ENCODE results near the gene ZBTB43.
A peak's percentile ranks its signal among the peaks of the same experiment; 100 is the strongest.
"Not testable (repeated sequence)": the region's sequence is repeated elsewhere in the genome, so short reads cannot be mapped to it uniquely, and the experiment has no call there.

Gene ZBTB43, protein sequence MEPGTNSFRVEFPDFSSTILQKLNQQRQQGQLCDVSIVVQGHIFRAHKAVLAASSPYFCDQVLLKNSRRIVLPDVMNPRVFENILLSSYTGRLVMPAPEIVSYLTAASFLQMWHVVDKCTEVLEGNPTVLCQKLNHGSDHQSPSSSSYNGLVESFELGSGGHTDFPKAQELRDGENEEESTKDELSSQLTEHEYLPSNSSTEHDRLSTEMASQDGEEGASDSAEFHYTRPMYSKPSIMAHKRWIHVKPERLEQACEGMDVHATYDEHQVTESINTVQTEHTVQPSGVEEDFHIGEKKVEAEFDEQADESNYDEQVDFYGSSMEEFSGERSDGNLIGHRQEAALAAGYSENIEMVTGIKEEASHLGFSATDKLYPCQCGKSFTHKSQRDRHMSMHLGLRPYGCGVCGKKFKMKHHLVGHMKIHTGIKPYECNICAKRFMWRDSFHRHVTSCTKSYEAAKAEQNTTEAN

DNA sequence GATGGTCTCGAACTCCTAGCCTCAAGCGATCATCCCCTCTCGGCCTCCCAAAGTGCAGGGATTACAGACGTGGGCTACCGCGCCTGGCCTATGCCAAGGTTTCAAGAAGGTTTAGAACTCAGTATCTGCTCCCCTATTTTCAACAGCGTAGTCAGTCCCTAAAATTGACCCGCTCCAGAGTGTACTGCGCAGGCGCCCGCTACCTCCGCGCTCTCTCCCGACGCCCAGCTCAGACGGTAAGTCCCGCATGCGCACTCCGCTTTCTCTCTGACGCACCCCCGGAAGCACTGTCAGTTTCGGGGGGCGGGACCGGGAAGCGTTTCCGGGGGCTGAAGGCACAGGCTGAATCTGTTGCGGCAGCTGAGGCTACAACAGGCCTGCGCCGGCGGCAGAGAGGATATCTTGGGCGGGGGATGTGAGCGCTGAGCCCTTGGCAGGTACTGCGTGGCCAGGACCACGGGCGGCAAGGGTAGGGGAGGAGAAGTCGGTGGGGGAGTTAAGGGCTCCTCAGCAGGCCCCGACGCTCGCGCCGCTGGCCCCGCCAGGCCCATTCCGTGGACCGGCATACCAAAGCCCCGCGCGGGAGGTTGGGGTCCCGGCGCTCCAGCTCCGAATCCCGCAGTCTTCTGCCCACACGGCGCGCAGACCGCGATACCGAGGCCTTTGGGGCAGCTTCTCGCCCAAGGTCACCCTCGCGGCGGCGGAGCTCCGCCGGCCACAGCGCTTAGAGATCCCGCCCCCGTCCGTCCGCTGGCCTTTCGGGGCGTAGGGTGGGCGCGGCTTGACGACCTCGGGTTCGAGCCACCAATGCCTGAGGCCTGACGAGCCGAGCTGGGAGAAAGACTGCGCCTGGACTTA, at the start of gene ZBTB43:
TSS of gene ZBTB43 (plus strand) at position 345 of the 858 bp plus-strand sequence. CDS start 27,470 bp downstream, outside the sequence.
- DNase-seq (ENCODE audit: low read depth in 3 of 3, low spot score in 1 of 3), result peak; percentile 96 to 97 (median 97)

DNA sequence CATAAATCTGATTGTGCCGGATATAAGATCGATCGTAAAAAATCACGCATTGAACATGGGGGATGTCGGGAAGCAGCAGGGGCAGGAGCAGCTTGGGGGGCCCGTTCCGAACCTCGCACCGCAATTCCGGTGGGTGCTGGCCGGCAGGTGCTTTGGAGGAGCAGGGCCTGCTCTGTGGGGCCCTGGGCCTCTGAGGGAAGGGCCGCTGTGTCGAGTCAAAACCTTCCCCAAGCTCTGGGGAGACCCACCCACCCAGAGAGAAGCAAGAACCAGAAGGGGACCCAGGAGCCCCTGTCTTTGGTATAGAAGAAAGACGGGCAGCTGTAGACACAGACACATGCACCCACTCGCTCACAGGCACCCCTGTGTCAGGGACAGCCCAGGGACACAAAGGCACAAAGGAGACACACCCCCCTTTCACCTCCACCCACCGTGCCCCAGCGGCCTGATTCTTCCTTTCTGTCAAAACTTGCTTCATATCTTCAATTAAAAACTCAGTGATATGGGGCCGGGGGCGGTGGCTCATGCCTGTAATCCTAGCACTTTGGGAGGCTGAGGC, 49.4 kb upstream of the ZBTB43 start:
- no peak for DNase-seq (ENCODE audit: low read depth in 3 of 3, low spot score in 1 of 3)

DNA sequence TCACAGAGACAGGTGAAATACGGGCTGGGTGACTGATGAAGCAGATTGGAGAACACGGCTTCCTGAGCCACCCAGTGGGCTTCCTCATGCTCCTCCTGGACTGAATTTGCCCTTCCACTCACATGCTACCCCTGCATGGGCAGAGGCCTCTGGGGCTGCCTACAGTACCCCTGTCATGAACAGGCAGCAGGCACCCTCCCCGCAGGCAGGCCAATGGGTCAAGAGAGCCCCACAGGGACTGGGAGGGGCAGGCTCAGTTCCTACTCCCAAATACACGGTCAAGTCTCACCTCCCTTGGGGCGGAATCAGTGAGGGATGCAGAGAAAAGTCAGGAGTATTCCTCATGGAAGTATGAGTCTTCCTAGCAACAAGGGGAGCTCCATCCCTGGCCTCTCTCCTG, 48.6 kb upstream of the ZBTB43 start:
- no peak for DNase-seq (ENCODE audit: low read depth in 3 of 3, low spot score in 1 of 3)

DNA sequence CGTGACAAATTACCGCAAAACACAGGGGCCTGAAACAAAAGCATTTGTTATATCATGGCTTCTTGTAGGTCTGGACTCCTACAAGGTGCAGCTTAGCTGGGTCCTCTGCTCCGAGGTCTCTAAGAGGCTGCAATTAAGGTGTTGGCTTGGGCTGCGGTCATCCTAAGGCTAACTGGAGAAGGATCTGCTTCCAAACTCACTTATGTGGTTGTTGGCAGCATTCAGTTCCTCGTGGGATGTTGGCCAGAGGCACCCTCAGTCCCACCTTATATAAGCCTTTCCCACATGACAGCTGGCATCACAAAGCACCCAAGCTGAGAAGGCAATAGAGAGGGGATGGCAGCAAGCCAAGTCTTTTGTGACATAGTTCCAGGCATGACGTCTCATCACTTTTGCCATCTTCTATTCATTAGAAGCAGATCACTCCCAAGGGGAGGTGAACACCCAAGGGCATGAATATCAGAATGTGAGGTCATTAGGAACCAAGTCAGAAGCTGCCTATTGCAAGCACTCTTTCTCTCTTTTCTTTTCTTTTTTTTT, 47.9 kb upstream of the ZBTB43 start:
- no peak for DNase-seq (ENCODE audit: low read depth in 3 of 3, low spot score in 1 of 3)

DNA sequence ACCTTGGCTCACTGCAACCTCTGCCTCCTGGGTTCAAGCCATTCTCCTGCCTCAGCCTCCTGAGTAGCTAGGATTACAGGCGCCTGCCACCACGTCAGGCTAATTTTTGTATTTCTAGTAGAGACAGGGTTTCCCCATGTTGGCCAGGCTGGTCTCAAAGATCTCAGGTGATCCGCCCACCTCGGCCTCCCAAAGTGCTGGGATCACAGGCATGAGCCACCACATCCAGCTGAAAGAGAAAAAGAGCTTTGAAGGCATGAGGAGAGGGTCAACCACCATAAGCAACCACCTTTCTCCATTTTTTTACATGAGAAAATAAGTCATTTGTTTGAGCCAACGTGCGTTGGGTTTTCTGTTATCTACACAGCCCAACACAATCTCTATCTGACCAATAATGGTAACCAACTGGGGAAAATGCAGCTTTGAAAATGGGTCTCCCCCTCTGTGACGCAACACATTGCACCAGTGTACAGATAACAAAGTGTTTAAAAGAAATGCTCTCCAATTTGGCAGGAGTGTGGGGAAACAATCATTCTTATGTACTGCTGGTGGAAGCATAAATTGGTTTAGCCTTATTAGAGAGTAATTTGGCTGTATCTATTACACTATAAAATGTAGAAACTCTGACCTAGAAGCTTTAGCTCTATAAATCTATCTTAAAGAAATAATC, 45.8 kb upstream of the ZBTB43 start:
- no peak for DNase-seq (ENCODE audit: low read depth in 3 of 3, low spot score in 1 of 3)

DNA sequence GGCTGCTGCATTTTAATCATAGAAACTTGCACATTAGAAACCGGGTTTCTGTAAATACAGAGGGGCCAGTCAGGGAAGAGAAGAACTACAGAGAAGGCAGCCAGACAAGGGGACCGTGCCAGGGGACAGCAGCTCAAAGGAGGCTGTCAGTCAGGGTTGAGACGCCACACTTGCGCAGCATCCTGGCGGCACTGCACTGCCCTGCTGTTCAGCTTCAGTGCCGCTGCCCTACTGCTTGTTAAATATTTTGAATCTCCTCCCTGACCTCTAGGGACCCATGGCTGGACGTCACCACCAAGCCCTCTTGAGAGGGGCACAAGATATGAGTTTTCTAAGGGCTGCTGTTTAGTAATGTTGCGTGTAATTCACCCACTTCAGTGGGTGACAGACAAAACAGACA, 43.6 kb upstream of the ZBTB43 start:
- DNase-seq (ENCODE audit: low read depth in 3 of 3, low spot score in 1 of 3), result no peak

DNA sequence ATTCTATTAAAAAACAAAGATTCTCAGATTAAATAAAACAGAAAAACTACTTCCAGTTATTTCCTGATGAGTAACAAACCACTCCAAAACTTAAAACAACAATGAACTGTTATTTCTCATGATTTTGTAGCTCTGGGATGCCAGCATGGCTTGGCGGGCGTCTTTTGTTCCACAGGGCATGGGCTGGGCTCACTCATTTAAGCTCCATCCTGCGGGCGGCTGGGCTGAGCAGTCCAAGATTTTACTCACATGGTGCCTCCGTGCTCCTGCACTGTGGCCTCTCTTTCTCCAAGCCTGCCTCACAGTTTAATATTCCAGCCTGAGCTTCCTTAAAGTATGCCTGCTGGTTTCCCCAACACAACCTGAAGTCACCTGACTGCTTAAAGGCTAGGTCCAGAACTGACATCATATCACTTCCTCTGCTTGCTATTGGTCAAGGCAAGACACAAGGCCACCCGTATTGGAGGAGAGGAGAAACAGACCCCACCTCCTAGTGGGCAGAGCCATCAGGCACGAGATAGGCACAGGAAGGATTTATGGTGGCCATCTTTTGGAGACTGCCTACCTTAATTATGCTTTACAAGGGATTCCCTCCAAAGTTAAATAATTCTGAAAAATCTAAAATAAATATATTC, 41.6 kb upstream of the ZBTB43 start:
- no peak for DNase-seq (ENCODE audit: low read depth in 3 of 3, low spot score in 1 of 3)

DNA sequence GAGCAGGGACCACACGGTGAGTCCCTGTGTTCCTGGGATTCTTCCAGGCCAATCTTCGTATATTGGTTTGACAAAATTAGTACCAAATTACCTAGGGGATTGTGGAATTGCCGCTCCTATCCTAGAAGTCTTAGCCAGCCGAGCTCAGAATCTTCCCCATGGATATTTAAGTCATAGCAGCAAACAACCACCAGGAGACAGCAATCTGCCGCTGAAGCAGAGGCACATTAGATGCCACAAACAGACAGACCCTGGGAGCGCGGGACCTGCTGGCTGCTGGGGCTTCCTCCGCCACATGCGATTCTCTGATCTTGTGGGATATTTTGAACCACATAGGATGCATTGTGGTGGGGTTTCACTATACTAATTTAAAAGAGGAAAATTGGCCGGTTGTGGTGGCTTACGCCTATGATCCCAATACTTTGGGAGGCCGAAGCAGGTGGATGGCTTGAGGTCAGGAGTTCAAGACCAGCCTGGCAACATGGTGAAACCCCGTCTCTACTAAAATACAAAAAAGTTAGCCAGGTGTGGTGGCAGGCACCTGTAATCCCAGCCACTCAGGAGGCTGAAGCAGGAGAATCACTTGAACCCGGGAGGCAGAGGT, 31.7 kb upstream of the ZBTB43 start:
- DNase-seq (ENCODE audit: low read depth in 3 of 3, low spot score in 1 of 3), result no peak

DNA sequence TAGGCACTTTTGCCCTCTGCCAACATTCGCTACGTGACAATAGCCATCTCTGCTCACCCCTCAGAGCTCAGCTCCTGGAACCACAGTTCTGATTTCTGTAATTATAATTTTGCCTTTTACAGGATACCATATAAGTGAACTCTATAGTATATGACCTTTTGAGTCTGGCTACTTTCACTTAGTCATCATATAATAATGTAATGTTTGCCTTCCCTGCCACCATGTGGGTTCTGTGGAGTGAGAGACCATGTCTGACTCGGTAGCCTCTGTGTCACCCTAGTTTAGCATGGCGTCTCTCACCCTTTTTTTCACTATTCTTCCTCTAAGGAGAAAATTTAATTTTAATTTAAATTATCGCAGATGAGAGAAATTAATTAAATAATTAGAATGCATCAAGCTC, 28.9 kb upstream of the ZBTB43 start:
- no peak for DNase-seq (ENCODE audit: low read depth in 3 of 3, low spot score in 1 of 3)

DNA sequence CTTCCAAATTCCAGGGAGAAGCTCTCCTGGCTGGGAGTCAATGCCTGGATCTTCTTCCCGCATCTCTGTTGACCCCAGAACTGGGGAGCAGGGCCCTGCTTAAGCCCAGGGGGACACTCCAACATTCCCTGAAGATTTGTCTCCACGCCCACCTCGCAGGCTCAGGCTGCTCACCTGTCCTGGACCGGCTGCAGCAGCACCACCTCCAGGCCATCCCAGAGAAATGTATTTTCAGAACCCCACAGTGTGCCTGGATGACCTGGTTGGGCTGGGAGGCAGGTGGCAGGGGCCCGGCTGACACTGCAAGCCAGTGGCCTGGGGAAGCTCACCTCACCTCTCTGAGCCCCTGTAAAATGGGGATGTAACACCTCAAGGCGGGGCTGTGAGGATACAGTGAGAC, 27.1 kb upstream of the ZBTB43 start:
- no peak for DNase-seq (ENCODE audit: low read depth in 3 of 3, low spot score in 1 of 3)

DNA sequence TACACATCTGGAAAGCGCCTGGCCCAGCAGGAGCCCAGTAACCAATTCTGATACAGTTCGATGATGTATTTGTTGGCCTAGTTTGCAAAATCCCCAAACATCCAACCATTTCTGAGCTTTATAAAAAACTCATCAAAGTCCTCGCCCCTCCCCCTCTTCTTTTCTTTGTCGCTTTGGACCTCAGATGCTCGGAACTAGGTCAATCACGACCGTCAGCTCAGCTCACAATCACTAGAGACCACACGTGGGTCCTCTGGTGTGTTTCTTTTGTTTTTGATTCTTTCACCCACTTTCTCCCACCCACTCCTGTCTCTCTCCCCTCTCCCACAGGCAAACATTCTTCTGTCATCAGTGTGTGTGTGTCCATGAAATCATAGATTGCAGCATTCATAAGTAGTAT, 26.7 kb upstream of the ZBTB43 start:
- no peak for DNase-seq (ENCODE audit: low read depth in 3 of 3, low spot score in 1 of 3)

DNA sequence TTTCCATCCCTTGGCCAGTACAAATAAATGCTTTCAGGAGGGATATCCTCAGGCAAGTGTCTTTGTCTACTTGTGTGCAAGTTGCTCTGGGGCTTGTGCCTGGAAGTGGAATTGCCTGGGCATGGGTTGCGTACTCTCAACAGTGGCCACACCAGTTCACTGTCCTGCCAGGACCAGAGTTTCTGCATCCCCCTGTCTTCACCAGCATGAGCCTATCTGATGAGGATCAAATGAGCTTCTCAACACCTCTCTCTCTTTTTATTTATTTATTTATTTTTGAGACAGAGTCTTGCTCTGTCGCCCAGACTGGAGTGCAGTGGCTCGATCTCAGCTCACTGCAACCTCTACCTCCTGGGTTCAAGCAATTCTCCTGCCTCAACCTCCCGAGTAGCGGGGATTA, 26.1 kb upstream of the ZBTB43 start:
- DNase-seq (ENCODE audit: low read depth in 3 of 3, low spot score in 1 of 3), result not testable (repeated sequence)

DNA sequence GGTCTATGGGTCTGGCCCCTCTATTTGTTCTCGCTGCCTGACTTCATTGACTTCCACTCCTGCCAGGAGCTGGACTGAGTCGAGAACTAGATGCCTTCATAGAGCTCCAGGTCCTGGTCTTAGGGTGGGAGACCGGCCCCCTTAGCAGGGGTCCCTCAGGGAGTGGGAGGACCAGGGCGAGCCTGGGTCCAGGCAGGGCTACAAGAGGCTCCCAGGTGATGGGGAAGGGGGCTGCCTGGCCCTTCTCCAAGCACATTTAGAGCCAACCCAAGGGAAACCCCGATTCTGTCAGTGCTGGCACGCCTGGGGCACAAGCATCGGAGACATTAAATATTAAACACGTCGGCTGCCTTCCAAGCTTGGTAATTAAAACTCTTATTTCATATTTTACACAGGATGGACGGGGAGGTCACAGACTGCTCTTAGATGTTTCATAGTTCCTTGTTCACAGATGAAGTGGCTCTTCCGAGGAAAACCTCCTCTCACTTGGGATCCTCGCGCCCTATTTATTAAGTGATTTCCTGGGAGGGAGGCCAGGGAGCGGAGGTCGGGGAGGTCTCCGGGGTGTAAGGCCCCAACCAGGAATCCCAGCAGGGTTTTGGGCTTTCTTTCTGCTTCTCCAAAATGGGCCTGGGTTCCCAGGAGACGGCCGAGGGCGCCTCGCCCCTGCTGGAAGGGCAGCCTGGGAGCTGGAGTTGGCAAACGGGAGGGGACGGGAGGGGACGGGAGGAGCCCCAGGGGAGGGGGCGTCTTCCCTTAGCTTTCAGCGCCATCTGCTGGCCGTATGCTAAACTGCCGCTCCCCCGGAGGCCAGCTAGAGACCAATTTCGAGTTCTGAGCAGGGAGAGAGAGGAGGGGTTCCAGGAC, 23.4 kb upstream of the ZBTB43 start:
- peak; percentile 59 to 89 (median 65) for DNase-seq (ENCODE audit: low read depth in 3 of 3, low spot score in 1 of 3)

DNA sequence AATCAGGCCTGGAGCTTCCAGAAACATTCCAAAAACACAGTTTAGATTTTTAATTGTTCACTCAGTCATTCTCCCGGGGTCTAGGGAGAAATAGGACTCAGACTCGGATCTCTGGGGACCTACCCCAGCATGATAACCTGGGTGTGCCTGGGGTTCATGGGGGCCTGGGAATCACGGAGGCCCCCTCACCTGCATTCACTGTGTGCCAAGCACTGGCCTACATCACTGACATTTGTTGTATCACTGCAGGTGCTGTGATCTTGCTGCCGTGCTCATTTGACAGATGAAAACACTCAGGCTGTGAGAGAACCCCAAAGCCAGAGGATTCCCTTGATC, 22.8 kb upstream of the ZBTB43 start:
- no peak for DNase-seq (ENCODE audit: low read depth in 3 of 3, low spot score in 1 of 3)

DNA sequence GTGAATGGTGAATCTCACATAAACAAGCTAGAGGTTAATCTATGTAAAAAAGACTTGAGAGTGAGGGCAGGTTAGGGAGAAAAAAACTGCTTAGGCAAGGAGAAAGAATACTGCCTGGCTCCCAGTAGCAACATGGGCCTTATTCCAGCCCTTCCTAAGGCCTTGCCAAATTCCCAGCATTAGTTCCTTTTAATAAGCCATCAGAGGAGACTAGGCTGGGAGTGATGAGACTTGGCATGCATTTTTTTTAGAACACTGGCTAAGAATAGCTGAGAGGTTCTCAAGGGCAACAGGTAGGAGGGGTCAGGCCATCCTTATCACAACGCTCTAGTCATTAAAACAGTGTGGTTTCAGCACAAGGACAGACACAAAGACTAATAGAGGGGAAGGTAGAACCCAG, 20.9 kb upstream of the ZBTB43 start:
- no peak for DNase-seq (ENCODE audit: low read depth in 3 of 3, low spot score in 1 of 3)

DNA sequence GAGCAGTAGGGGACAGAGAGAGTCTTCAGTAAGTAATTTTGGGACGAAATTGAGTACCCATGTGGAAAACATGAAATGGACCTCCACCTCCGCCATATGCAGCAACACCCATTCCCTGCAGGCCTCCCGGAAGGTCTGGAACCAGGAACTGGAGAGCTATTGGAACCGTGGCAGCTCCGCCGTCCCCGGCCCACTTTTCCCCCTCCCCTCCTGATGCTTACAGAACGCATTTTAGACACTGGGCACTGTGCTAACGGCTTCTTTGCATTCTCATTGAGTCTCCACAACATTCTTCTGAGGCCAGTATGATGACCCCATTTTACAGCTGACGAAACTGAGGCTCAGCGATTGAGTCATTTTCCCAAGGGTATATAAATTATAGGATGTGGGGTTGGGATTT, 20.4 kb upstream of the ZBTB43 start:
- no peak for DNase-seq (ENCODE audit: low read depth in 3 of 3, low spot score in 1 of 3)

DNA sequence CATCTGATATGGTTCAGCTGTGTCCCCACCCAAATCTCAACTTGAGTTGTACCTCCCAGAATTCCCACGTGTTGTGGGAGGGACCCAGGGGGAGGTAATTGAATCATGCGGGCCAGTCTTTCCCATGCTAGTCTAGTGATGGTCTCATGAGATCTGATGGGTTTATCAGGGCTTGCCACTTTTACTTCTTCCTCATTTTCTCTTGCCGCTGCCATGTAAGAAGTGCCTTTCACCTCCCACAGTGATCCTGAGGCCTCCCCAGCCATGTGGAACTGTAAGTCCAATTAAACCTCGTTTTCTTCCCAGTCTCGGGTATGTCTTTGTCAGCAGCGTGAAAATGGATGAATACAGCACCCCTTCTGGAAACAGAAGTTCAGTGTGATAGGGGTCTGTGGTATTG, 20.0 kb upstream of the ZBTB43 start:
- DNase-seq (ENCODE audit: low read depth in 3 of 3, low spot score in 1 of 3), result not testable (repeated sequence)

DNA sequence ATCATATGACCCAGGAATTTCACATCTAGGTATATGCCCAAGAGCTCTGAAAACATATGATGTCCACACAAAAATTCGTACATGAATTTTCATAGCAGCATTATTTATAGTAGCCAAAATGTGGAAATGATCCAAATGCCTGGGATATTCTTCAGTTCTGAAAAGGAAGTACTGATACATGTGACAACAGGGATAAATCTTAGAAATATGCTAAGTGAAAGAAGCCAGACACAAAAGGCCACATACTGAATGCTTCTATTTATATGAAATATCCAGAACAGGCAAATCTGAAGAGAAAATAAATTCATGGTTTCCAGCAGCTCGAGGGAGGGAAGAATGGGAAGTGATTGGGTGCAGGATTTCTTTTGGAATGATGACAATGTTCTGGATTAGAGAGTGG, 16.8 kb upstream of the ZBTB43 start:
- DNase-seq (ENCODE audit: low read depth in 3 of 3, low spot score in 1 of 3), result no peak

DNA sequence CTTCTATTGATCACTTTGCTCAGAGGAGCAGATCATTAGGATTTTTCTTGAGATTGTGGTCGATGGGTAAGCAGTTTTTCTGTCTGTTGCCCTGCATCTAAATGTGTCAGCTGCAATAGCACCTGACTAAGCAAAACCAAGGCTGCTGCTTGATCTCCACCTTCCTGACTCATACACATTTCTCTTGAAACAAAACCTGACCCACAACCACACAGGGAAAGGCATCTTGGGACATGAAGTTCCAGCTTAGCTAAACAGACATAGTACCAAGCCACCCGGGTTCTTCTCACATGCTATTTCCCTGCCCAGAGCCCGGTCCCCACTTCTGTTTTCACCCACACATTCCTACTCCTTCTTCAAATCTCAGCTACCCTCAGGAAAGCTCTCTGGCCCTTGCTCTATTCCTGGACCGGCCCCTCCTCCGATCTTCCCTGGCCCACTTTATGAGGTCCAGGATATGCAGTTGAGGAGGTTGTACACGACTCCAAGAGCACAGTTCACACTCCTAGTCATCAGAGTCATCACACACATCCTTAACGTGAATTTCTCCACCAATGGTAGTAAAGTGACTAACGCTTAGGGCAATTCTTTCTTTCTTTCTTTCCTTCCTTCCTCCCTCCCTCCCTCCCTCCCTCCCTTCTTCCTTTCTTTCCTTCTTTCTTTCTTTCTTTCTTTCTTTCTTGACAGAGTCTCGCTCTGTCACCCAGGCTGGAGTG, 16.0 kb upstream of the ZBTB43 start:
- no peak for DNase-seq (ENCODE audit: low read depth in 3 of 3, low spot score in 1 of 3)
